Trophoblast cell (in vitro differentiated cells and primary cell): ENCODE results near the gene MEGF8.

Source experiments
- DNase-seq, 2 donors: peaks; one replicate each; pipeline ENCODE4 v3.0.0-alpha.2; 2016
- H2AFZ ChIP-seq: 2 replicates; pipeline ENCODE4 v1.6.1; 2013; ENCODE audit warnings: low read length, moderate library complexity, mild to moderate bottlenecking; ENCODE audit not compliant: insufficient read depth, poor library complexity
- H2AK5ac ChIP-seq: 2 replicates; pipeline ENCODE4 v1.6.1; 2013; ENCODE audit warnings: mild to moderate bottlenecking, low read length
- H2BK120ac ChIP-seq: 2 replicates; pipeline ENCODE4 v1.6.1; 2013; ENCODE audit warnings: low read length, mild to moderate bottlenecking, moderate library complexity; ENCODE audit not compliant: insufficient read depth, poor library complexity
- H2BK12ac ChIP-seq: 2 replicates; pipeline ENCODE4 v1.6.1; 2013; ENCODE audit warnings: mild to moderate bottlenecking, low read length, moderate library complexity
- H2BK5ac ChIP-seq: 2 replicates; pipeline ENCODE4 v1.6.1; 2013; ENCODE audit warnings: low read length, low read depth, moderate library complexity, mild to moderate bottlenecking; ENCODE audit not compliant: poor library complexity
- H3K14ac ChIP-seq: 2 replicates; pipeline ENCODE4 v1.6.1; 2013; ENCODE audit warnings: mild to moderate bottlenecking, low read length
- H3K18ac ChIP-seq: 2 replicates; pipeline ENCODE4 v1.6.1; 2013; ENCODE audit warnings: mild to moderate bottlenecking, low read length
- H3K23ac ChIP-seq: 2 replicates; pipeline ENCODE4 v1.6.1; 2013; ENCODE audit warnings: low read length
- H3K27ac ChIP-seq: 2 replicates; pipeline ENCODE4 v1.5.1; 2013; ENCODE audit warnings: low read depth, mild to moderate bottlenecking, inconsistent platforms, low read length, moderate library complexity
- H3K27me3 ChIP-seq: 2 replicates; pipeline ENCODE4 v1.6.1; 2013; ENCODE audit warnings: inconsistent platforms, mild to moderate bottlenecking, low read length, moderate library complexity; ENCODE audit not compliant: insufficient read depth
- H3K36me3 ChIP-seq, 2 experiments: 1 replicate in 1 of 2; 2 replicates in 1 of 2; pipeline ENCODE4 v1.6.1; 2013; ENCODE audit warnings: low read length in 2 of 2, mild to moderate bottlenecking in 2 of 2, moderate library complexity in 1 of 2; ENCODE audit not compliant: insufficient read depth in 2 of 2, control insufficient read depth in 1 of 2
- H3K4ac ChIP-seq: 2 replicates; pipeline ENCODE4 v1.6.1; 2013; ENCODE audit warnings: low read depth, mild to moderate bottlenecking, low read length, moderate library complexity
- H3K4me1 ChIP-seq, 2 experiments: 1 replicate in 1 of 2; 2 replicates in 1 of 2; pipeline ENCODE4 v1.6.1; 2013; ENCODE audit warnings: low read length in 2 of 2, mild to moderate bottlenecking in 2 of 2, moderate library complexity in 1 of 2; ENCODE audit not compliant: insufficient read depth in 2 of 2, control insufficient read depth in 1 of 2
- H3K4me2 ChIP-seq: 2 replicates; pipeline ENCODE4 v1.6.1; 2013; ENCODE audit warnings: inconsistent platforms, mild to moderate bottlenecking, low read length, moderate library complexity
- H3K4me3 ChIP-seq: 2 replicates; pipeline ENCODE4 v1.5.1; 2013; ENCODE audit warnings: mild to moderate bottlenecking, low read depth, low read length, inconsistent platforms
- H3K79me1 ChIP-seq: one replicate; pipeline ENCODE4 v1.6.1; 2013; ENCODE audit warnings: low read length
- H3K79me2 ChIP-seq: 2 replicates; pipeline ENCODE4 v1.6.1; 2013; ENCODE audit warnings: low read length, mild to moderate bottlenecking; ENCODE audit not compliant: control insufficient read depth, insufficient read depth, poor library complexity
- H3K9ac ChIP-seq: 2 replicates; pipeline ENCODE4 v1.6.1; 2013; ENCODE audit warnings: mild to moderate bottlenecking, low read length
- H3K9me3 ChIP-seq: 2 replicates; pipeline ENCODE4 v1.6.1; 2013; ENCODE audit warnings: low read depth, mild to moderate bottlenecking, control low read depth, inconsistent platforms, low read length; ENCODE audit not compliant: insufficient read depth
- H4K12ac ChIP-seq: 2 replicates; pipeline ENCODE4 v1.6.1; 2013; ENCODE audit warnings: low read depth, mild to moderate bottlenecking, low read length, moderate library complexity
- H4K8ac ChIP-seq: 2 replicates; pipeline ENCODE4 v1.6.1; 2013; ENCODE audit warnings: low read depth, mild to moderate bottlenecking, low read length, moderate library complexity
- H4K91ac ChIP-seq: one replicate; pipeline ENCODE4 v1.6.1; 2013; ENCODE audit warnings: low read depth, mild to moderate bottlenecking, low read length, moderate library complexity
- WGBS: extraction: QIAGEN DNeasy Blood & Tissue Kit; methylation state at CpG from one replicate; pipeline ENCODE4 v1.1.7; 2013; ENCODE audit warnings: missing lambda C conversion rate; ENCODE audit not compliant: insufficient read length, insufficient coverage; ENCODE audit errors: extremely low coverage; 5-methylcytosine and 5-hydroxymethylcytosine counted together

The MEGF8 gene

GRCh38 chr19:42303876-42304275, 21.6 kb upstream of the MEGF8 start:
- Histone ChIP-seq H2BK5ac (no peak overlapping the region), H4K12ac (no peak overlapping the region), H3K9ac (no peak overlapping the region), H3K27ac (no peak overlapping the region), H2BK120ac (no peak overlapping the region), H3K79me2 (peaks cover 4% of the 10 kb centered on the region), H3K4me1 (peaks cover 7% of the 10 kb centered on the region in 2 experiments), H3K14ac (no peak overlapping the region), H3K23ac (no peak overlapping the region), H3K27me3 (no peaks in the 10 kb centered on the region), H2AFZ (no peak overlapping the region), H4K8ac (no peak overlapping the region), H3K36me3 (peaks cover 5 to 6% of the 10 kb centered on the region in 2 experiments), H3K79me1 (peaks cover 7% of the 10 kb centered on the region), H4K91ac (no peak overlapping the region), H3K9me3 (no peaks in the 10 kb centered on the region), H3K4me3 (no peak overlapping the region), H3K4me2 (no peak overlapping the region), H3K4ac (no peak overlapping the region), H2BK12ac (no peak overlapping the region), H2AK5ac (no peak overlapping the region), H3K18ac (no peak overlapping the region)
- DNase-seq = no peak
- no CpG with 5 or more reads among the region's 8 CpGs for WGBS

DNA sequence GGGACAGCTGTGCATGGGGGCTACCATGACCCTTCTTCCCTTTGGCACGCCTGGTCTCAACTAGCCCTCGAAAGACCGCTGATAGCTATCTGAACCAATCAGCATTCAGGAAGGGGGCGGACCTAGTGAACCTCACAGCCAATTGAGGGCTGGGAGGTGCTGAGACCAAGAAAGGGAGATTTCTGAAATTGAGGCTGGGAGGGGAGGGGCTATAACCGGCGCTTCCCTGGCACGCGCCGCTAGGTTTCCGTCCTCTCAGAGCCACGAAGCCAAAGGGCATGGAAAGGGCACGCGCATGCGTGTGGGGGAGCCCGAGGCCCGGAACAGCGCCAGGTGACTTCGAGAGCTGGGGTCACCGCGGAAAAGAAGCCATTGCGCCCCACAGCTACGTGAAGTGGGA, 18.8 kb upstream of the MEGF8 start:
- H3K4me1 ChIP-seq = peaks cover 5 to 7% of the 10 kb centered on the region in 2 experiments
- WGBS = no CpG with 5 or more reads among the region's 22 CpGs

DNA sequence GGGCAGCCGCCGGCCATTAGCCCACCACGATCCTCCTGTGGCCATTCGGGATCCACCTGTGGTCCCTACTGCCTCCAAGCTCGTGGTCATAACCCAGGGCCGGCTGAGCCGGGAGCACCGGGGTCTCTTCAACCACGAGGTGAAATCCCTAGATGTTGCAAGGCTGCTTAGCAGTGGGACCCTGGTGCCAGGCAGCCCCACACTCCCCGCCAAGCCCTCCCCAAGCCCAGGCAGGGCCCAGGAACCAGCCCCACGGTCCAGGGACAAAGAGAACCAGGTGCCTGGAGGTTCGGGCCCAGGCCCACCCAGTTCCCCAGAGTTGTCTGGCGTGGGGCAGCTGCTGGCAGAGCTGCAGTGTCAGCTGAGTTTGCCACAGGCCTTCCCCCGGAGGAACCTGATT, 15.7 kb upstream of the MEGF8 start:
- no peak overlapping the region for H3K9ac ChIP-seq
- H2BK5ac ChIP-seq = no peak overlapping the region
- H4K12ac ChIP-seq = no peak overlapping the region
- no peaks in the 10 kb centered on the region for H3K79me2 ChIP-seq
- no peak overlapping the region for H3K23ac ChIP-seq
- no CpG with 5 or more reads among the region's 14 CpGs for WGBS
- H2BK12ac ChIP-seq = no peak overlapping the region
- H3K36me3 ChIP-seq = no peaks in the 10 kb centered on the region
- H3K14ac ChIP-seq = no peak overlapping the region
- no peak overlapping the region for H3K4me2 ChIP-seq
- peaks cover 8% of the 10 kb centered on the region for H3K27me3 ChIP-seq
- H3K79me1 ChIP-seq = no peaks in the 10 kb centered on the region
- H3K18ac ChIP-seq = no peak overlapping the region
- no peak overlapping the region for H4K8ac ChIP-seq
- H3K4me1 ChIP-seq = peaks cover 3% of the 10 kb centered on the region in 2 experiments
- no peak overlapping the region for H3K27ac ChIP-seq
- H3K4me3 ChIP-seq = no peak overlapping the region
- H2BK120ac ChIP-seq = no peak overlapping the region
- no peak overlapping the region for H3K4ac ChIP-seq
- H2AFZ ChIP-seq = no peak overlapping the region
- H2AK5ac ChIP-seq = no peak overlapping the region
- no peak overlapping the region for H4K91ac ChIP-seq
- no peak for DNase-seq
- peaks cover 5% of the 10 kb centered on the region for H3K9me3 ChIP-seq

More for the DNA sequence above, 18.8 kb upstream of the MEGF8 start:
- no peak overlapping the region for H3K27ac ChIP-seq
- H2BK12ac ChIP-seq = no peak overlapping the region
- no peak overlapping the region for H3K14ac ChIP-seq
- no peak overlapping the region for H2AFZ ChIP-seq
- no peak overlapping the region for H3K9ac ChIP-seq
- no peak overlapping the region for H4K12ac ChIP-seq
- peaks cover 2% of the 10 kb centered on the region for H3K9me3 ChIP-seq
- H3K79me1 ChIP-seq = peaks cover 7% of the 10 kb centered on the region
- H3K4ac ChIP-seq = no peak overlapping the region
- H3K23ac ChIP-seq = no peak overlapping the region
- H4K8ac ChIP-seq = no peak overlapping the region
- no peak overlapping the region for H2BK5ac ChIP-seq
- H4K91ac ChIP-seq = no peak overlapping the region
- H3K79me2 ChIP-seq = peaks cover 4% of the 10 kb centered on the region
- no peak overlapping the region for H2BK120ac ChIP-seq
- no peak for DNase-seq
- H3K4me2 ChIP-seq = no peak overlapping the region
- no peaks in the 10 kb centered on the region for H3K36me3 ChIP-seq
- no peak overlapping the region for H3K4me3 ChIP-seq
- H3K18ac ChIP-seq = no peak overlapping the region
- H3K27me3 ChIP-seq = no peaks in the 10 kb centered on the region
- H2AK5ac ChIP-seq = no peak overlapping the region

DNA sequence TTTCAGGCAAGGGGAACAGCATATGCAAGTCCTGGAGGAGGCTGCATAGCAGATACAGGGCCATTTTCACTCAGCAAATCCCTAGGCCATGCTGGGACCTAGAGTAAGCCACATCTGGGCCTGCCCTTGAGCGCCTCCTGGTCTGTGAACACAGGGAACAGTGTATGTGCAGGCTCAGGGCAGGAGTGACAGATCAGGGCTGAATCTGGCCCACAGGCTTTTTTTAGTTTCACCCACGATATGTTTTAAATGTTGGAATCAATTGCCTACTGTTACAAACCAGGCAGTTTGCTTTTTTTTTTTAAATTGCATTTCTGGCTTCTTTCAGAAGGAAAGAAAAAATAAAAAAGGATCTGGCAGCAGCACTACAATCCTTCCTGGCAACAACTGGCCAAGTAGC, 13.8 kb upstream of the MEGF8 start:
- H3K18ac ChIP-seq = no peak overlapping the region
- H3K4me3 ChIP-seq = no peak overlapping the region
- peaks cover 3% of the 10 kb centered on the region in 2 experiments for H3K4me1 ChIP-seq
- H4K8ac ChIP-seq = no peak overlapping the region
- H3K23ac ChIP-seq = no peak overlapping the region
- no peak overlapping the region for H3K4me2 ChIP-seq
- H3K9ac ChIP-seq = no peak overlapping the region
- peaks cover 5% of the 10 kb centered on the region for H3K9me3 ChIP-seq
- no CpG with 5 or more reads among the region's 2 CpGs for WGBS
- H3K27me3 ChIP-seq = peaks cover 8% of the 10 kb centered on the region
- DNase-seq = no peak
- H2BK12ac ChIP-seq = no peak overlapping the region
- no peaks in the 10 kb centered on the region for H3K79me2 ChIP-seq
- no peak overlapping the region for H2BK120ac ChIP-seq
- no peak overlapping the region for H4K91ac ChIP-seq
- no peak overlapping the region for H3K27ac ChIP-seq
- no peak overlapping the region for H3K14ac ChIP-seq
- no peak overlapping the region for H4K12ac ChIP-seq
- H2AFZ ChIP-seq = no peak overlapping the region
- H3K36me3 ChIP-seq = no peaks in the 10 kb centered on the region
- H3K79me1 ChIP-seq = no peaks in the 10 kb centered on the region
- H3K4ac ChIP-seq = no peak overlapping the region
- no peak overlapping the region for H2AK5ac ChIP-seq
- no peak overlapping the region for H2BK5ac ChIP-seq
